CD4-positive, alpha-beta T cell (primary cell): ENCODE results near the gene UNC119. TPM values are rescaled to one million over a fixed set of nuclear protein-coding genes. Genes with fewer than 3 reads are reported as not detected.
A peak's percentile ranks its signal among the peaks of the same experiment; 100 is the strongest.

Experiments used
- ATAC-seq: fragments of 200-7000 bp; cut with Tn5 transposase; one replicate; pipeline ENCODE4 v1.10.0; 2022; ENCODE audit warnings: mild to moderate bottlenecking; ENCODE audit not compliant: poor library complexity
- CTCF ChIA-PET: fragments of 350-600 bp; sonication (Branson Sonifier 250); formaldehyde crosslinking; loops from one replicate; lab custom pipeline; 2021; ENCODE audit warnings: antibody characterized with exemption, inconsistent platforms; lab: Charles Lee
- POLR2A ChIA-PET: fragments of 350-600 bp; sonication (Branson Sonifier 250); formaldehyde crosslinking; loops from one replicate; lab custom pipeline; 2021; ENCODE audit warnings: antibody characterized with exemption, inconsistent platforms; lab: Charles Lee
- DNase-seq, 14 experiments: peaks; one replicate each; pipeline ENCODE4 v3.0.0-alpha.2; 2013 to 2020; ENCODE audit warnings: mixed read lengths in 2 of 14
- H3K27ac ChIP-seq, 2 donors: one replicate each; pipeline versions ENCODE4 v1.5.1 to v1.7.0; 2013; ENCODE audit warnings: low read length in 2 of 2, low read depth in 1 of 2, mild to moderate bottlenecking in 1 of 2
- H3K27me3 ChIP-seq, 2 experiments: 1 replicate in 1 of 2; 2 replicates in 1 of 2; pipeline versions ENCODE4 v1.6.1 to v1.7.0; 2013; ENCODE audit warnings: low read length in 2 of 2, control low read depth in 1 of 2, mild to moderate bottlenecking in 1 of 2, moderate library complexity in 1 of 2; ENCODE audit not compliant: insufficient read depth in 2 of 2, control insufficient read depth in 1 of 2
- H3K36me3 ChIP-seq: one replicate; pipeline ENCODE4 v1.6.1; 2013; ENCODE audit warnings: low read length, control low read depth; ENCODE audit not compliant: insufficient read depth
- H3K4me1 ChIP-seq: one replicate; pipeline ENCODE4 v1.6.1; 2013; ENCODE audit warnings: low read length, control low read depth; ENCODE audit not compliant: insufficient read depth
- H3K4me3 ChIP-seq: one replicate; pipeline ENCODE4 v1.5.1; 2013; ENCODE audit warnings: mild to moderate bottlenecking, low read length, moderate library complexity
- H3K9me3 ChIP-seq, 2 experiments: 1 replicate in 1 of 2; 2 replicates in 1 of 2; pipeline versions ENCODE4 v1.6.1 to v1.7.0; 2013; ENCODE audit warnings: low read length in 2 of 2, mild to moderate bottlenecking in 2 of 2, control low read depth in 1 of 2, moderate library complexity in 1 of 2; ENCODE audit not compliant: control insufficient read depth in 1 of 2, insufficient read depth in 1 of 2
- H3K27ac Mint-ChIP-seq: one replicate; pipeline ENCODE4 v1.8.0; 2020; ENCODE audit warnings: mixed read lengths
- H3K27me3 Mint-ChIP-seq: one replicate; pipeline ENCODE4 v1.8.0; 2021; ENCODE audit warnings: mixed read lengths
- H3K36me3 Mint-ChIP-seq: one replicate; pipeline ENCODE4 v1.8.0; 2021; ENCODE audit warnings: low read depth, mixed read lengths
- H3K4me1 Mint-ChIP-seq: one replicate; pipeline ENCODE4 v1.8.0; 2021; ENCODE audit warnings: low read depth, mixed read lengths
- H3K4me3 Mint-ChIP-seq: one replicate; pipeline ENCODE4 v1.8.0; 2020; ENCODE audit warnings: mild to moderate bottlenecking, mixed read lengths
- H3K9me3 Mint-ChIP-seq: one replicate; pipeline ENCODE4 v1.8.0; 2020; ENCODE audit warnings: mixed read lengths
- CTCF ChIP-seq: fragments of 200-600 bp; IDR thresholded peaks from one replicate; pipeline ENCODE4 v1.8.0; 2022; ENCODE audit warnings: antibody characterized with exemption, mild to moderate bottlenecking
- intact Hi-C, 2 experiments: fragments of 100-400 bp; cut with DNase I in 1 of 2; cut with micrococcal nuclease in 1 of 2; formaldehyde crosslinking; loops; one replicate each; pipeline versions ENCODE4 v1.15.1 to v1.9.0; 2023 to 2025; cut with DNase I, micrococcal nuclease
- total RNA-seq, 174 experiments: library from RNA in 2 of 174; stranded (reverse) in 2 of 174; gene quantifications; one replicate each; pipeline ENCODE4 v1.2.3 and lab custom pipeline; 2021 to 2026

The UNC119 gene
- total RNA-seq, 2 experiments from 2014 or later: 77.1 to 83.9 TPM

GRCh38 chr17:28513476-28513875, 38.9 kb downstream of the UNC119 start:
- peaks cover 7 to 12% of the 10 kb centered on the region in 2 experiments for H3K27me3 ChIP-seq

GRCh38 chr17:28511858-28512461, 40.5 kb downstream of the UNC119 start:
- TF ChIP-seq CTCF: no peak
- CTCF ChIA-PET: no interaction called here
- H3K27ac ChIP-seq: no peak overlapping the region
- Mint-ChIP-seq H3K4me1 (no peaks in the 10 kb centered on the region), H3K36me3 (no peaks in the 10 kb centered on the region), H3K4me3 (no peak overlapping the region), H3K27ac (no peak overlapping the region), H3K9me3 (no peaks in the 10 kb centered on the region), H3K27me3 (peaks cover 40% of the 10 kb centered on the region)
- ATAC-seq (no peak), DNase-seq (no peak)
- H3K4me1 ChIP-seq: no peaks in the 10 kb centered on the region
- no peaks in the 10 kb centered on the region for H3K36me3 ChIP-seq
- POLR2A ChIA-PET: no interaction called here
- intact Hi-C loops: no loop called here
- H3K4me3 ChIP-seq: no peak overlapping the region
- no peaks in the 10 kb centered on the region for H3K9me3 ChIP-seq
- H3K27me3 ChIP-seq: peaks cover 7 to 16% of the 10 kb centered on the region in 2 experiments

More at GRCh38 chr17:28513476-28513875, 38.9 kb downstream of the UNC119 start:
- ATAC-seq: no peak
- Mint-ChIP-seq H3K4me1 (no peaks in the 10 kb centered on the region), H3K9me3 (no peaks in the 10 kb centered on the region), H3K36me3 (no peaks in the 10 kb centered on the region), H3K27ac (no peak overlapping the region), H3K4me3 (no peak overlapping the region), H3K27me3 (peaks cover 36% of the 10 kb centered on the region)
- H3K27ac ChIP-seq: no peak overlapping the region
- no peaks in the 10 kb centered on the region for H3K4me1 ChIP-seq
- ChIA-PET CTCF (no interaction called here), POLR2A (no interaction called here)
- no peak for DNase-seq
- TF ChIP-seq CTCF: no peak
- no peaks in the 10 kb centered on the region for H3K9me3 ChIP-seq
- no peaks in the 10 kb centered on the region for H3K36me3 ChIP-seq
- intact Hi-C loops: no loop called here
- no peak overlapping the region for H3K4me3 ChIP-seq

GRCh38 chr17:28509789-28510188, 42.6 kb downstream of the UNC119 start:
- TF ChIP-seq CTCF: no peak
- H3K4me3 ChIP-seq: no peak overlapping the region
- no peak for ATAC-seq
- Mint-ChIP-seq H3K27me3 (peaks cover 48% of the 10 kb centered on the region), H3K36me3 (no peaks in the 10 kb centered on the region), H3K4me1 (no peaks in the 10 kb centered on the region), H3K27ac (no peak overlapping the region), H3K9me3 (no peaks in the 10 kb centered on the region), H3K4me3 (no peak overlapping the region)
- DNase-seq: peak in 2 of 14 experiments; percentile 41 to 49
- intact Hi-C loops: no loop called here
- H3K36me3 ChIP-seq: no peaks in the 10 kb centered on the region
- no peaks in the 10 kb centered on the region for H3K9me3 ChIP-seq
- ChIA-PET CTCF (no interaction called here), POLR2A (no interaction called here)
- peaks cover 7 to 21% of the 10 kb centered on the region in 2 experiments for H3K27me3 ChIP-seq
- H3K4me1 ChIP-seq: no peaks in the 10 kb centered on the region
- no peak overlapping the region for H3K27ac ChIP-seq
